ENCODE measurements around the gene NAXE.
"Not testable (repeated sequence)": the region's sequence is repeated elsewhere in the genome, so short reads cannot be mapped to it uniquely, and the experiment has no call there.

The NAXE gene

DNA sequence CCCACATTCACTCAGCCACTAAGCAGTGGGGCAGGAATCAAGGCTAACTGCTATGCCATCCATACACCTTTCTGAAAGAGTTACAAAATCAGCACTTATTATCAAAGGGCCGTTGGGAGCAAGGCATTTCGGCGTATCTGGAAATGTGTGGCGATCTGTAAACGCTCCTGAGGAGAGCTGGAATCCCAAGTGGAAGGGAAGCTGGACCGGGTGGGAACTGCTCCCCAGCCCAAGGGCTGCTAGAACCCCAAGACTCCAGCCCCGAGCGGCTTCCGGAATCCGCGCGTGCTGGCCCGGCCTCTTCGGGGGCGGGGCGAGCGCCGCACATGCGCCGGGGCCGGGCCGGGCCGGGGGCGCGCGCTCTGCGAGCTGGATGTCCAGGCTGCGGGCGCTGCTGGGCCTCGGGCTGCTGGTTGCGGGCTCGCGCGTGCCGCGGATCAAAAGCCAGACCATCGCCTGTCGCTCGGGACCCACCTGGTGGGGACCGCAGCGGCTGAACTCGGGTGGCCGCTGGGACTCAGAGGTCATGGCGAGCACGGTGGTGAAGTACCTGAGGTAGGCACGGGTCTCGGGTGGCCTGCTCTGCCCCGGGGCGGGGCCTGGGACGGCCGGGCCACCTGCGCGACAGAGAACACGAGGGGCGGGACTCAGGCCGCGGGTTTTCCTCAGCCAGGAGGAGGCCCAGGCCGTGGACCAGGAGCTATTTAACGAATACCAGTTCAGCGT is at the start of gene NAXE:
Gene NAXE, plus strand, starts transcription at position 345 of the 726 bp plus-strand sequence. Its CDS starts 29 bp downstream, at position 374.
- DNase-seq (ENCODE audit: low read depth) = peak; percentile 39

DNA sequence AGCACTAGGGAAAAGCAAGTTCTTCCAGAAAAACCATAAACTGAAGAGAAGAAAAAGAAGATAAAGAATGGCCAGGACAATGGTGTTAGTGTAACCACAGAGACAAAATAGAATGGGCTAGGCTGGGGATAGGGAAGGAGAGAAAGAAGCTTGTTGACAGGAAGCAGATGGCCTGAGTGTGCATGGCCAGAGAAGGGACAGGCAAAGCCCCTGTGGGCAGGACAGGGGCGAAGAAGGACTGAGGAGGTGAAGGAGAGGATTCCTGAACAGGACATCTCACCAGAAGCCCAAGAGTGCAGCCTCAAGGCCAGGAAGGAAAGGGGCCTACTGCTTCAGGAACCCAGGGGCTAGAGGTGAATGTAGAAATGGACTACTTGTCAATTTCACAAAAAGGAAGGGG is 48.5 kb upstream of the NAXE start:
- no peak for DNase-seq (ENCODE audit: low read depth)

DNA sequence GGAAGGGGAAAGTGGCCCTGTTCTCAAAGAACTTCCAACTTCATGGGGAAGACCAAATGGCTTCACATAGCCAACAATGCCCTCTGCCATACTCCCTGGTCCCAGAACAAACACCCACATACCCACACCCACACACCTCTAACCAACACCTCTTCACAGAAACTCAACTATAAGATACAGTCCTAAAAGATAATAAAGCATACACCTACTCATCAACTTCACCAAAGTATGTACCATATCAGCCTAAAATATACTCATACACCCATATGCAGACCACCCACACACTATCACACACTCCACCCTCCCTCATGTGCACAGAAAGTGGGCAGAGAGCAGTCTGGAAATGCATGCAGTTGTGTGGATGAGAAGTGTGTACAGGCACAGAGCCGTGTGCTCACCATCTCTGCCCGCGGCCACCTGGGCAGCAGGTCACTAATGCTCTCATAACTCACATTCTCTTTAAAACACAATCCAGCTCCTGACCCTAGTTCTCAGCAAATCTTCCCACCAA is 46.9 kb upstream of the NAXE start:
- DNase-seq (ENCODE audit: low read depth) = no peak

DNA sequence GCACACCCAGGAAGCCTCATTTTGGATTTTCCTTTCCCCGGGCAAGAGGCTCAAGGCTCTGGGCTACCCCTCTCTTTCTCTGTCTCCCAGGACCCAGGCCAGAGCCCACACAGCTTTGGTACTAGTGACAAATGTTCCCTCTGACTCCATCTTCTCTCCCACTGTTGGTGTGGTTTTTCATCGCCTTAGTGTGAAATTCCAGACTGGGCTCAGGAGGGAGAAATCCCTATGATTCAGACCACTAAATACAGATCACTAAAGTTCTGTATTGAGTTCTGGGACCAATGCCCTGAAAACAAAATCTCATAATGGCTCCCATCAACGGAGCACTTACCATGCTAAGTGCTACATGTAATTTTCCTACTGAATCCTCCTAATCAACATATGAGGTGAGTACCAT is 45.3 kb upstream of the NAXE start:
- DNase-seq (ENCODE audit: low read depth) = no peak

DNA sequence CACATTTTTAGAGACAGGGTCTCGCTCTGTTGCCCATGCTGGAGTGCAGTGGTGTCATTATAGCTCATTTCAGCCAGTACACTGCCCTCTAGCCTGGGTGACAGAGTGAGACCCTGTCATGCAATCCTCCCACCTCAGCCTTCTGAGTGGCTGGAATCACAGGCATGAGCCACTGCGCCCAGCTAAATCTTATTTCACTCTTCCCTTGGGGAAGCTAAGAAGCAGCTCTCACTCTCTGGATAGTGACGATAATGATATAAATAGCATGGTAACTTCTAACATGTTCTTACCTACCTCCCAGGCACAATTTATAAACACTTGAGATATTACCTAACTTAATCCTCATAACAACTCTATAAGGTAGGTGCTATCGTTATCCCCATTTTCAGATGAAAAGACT is 44.1 kb upstream of the NAXE start:
- DNase-seq (ENCODE audit: low read depth) = no peak

DNA sequence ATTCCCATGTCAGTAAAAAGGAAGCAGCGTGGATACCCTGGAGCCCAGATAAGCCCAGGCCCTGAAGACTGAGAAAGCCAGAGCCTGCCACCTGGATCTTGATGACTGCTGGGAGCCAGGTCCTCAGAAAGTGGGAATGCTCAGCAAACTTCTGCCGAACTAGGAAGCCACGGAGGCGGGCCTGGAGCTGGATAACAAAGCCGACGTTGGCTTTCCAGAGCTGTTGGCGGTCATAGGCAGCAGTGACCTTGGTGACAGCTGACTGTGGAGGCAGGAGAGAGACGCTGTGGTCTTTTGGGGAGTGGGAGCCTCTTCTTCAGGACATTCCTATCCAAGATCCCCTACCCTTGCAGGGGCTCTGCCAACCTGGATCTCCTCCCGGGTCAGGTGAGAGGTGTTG is 43.6 kb upstream of the NAXE start:
- DNase-seq (ENCODE audit: low read depth) = no peak

DNA sequence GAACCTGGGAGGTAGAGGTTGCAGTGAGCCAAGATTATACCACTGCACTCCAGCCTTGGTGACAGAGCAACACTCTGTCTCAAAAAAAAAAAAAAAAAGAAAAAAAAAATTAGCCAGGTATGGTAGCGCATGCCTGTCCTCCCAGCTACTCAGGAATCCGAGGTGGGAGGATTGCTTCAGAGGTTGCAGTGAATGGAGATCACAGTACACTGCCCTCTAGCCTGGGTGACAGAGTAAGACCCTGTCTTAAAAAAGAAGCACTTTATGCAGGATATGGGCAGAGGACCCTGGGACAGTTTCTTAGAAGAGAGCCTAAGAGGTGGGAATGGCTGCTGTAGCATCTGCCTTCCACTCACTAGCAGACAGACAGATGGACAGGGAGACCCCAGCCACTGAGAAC is 42.2 kb upstream of the NAXE start:
- DNase-seq (ENCODE audit: low read depth) = no peak

DNA sequence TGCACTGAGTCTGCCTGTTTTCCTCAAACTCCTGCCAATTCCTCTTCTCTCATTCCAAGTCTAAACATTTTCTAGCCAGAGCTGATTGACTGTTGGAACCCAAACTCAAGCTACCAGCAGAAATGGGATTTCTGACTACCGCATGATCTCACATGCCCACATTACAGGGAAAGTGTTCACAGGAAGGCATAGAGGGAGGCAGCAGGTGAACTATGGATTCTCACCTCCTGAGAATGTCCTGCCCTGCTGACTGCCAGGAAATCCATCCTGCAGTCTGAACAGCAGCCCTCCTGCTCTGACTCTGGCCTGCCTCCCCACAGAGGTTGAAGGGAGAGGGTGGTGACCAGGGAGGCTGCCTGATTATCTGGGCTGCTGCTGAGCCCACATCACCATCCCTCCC is 41.7 kb upstream of the NAXE start:
- DNase-seq (ENCODE audit: low read depth) = no peak

DNA sequence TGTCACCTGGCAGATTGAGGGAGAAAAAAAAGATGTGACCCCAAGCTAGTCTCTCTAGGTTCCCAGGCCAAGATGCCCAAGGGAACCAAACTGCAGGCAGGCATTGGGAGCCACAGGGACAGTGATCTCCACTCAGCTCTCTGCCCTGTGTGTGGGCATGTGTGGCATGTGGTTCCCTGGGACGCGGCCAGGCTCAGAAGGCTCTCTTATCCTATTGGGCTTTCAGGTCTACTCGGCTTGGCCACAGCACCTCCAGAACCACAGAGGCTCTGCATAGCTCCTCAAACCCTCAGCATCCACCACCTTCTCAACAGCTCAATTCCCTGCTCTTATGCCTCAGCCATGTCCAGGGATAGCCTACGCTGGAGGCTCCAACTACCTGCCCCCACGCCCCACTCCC is 41.2 kb upstream of the NAXE start:
- no peak for DNase-seq (ENCODE audit: low read depth)

DNA sequence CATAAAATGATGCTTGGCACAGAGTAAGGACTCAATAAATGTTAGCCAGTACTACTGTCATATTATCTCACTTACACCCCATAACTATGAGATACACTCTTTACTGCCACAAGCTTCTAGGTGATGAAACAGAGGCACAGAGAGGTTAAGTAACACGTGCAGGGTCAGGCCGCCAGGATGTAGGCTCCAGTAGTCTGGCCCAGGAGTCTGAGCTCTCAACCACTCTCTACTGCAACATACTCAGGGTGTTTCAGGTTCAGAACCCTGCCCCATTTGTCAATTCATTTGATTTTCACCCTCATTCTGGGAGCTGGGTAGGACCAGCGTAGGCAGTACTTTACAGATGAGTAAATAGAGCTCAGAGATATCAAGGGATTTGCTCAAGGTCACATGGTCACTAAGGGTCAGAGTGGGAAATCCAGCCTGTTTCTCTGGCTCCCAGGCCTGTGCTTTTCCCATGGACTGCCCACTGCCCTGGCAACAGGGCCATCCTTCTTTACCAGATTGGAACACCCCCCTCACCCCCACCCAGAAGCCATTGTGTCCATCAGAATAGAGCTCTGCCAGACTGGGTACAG is 40.4 kb upstream of the NAXE start:
- no peak for DNase-seq (ENCODE audit: low read depth)

DNA sequence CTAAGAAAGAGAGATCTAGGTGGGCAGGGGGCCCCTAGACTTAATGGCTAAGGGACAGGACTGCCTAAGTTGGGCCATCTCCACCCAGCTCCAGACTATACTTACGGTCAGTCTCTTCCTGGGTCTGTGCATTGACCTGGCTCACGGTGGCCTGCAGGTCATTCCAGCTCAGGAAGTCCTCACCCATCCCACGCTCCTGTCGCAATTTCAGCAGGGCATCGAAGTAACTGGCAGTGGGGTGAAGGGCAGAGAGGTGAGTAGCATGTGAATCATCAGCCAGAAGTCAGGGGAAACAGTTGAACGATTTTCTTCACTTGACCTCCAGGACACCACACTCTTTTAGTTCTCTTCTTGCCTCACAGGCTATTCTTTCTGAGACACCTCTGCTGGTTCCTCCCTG is 39.7 kb upstream of the NAXE start:
- DNase-seq (ENCODE audit: low read depth) = no peak

DNA sequence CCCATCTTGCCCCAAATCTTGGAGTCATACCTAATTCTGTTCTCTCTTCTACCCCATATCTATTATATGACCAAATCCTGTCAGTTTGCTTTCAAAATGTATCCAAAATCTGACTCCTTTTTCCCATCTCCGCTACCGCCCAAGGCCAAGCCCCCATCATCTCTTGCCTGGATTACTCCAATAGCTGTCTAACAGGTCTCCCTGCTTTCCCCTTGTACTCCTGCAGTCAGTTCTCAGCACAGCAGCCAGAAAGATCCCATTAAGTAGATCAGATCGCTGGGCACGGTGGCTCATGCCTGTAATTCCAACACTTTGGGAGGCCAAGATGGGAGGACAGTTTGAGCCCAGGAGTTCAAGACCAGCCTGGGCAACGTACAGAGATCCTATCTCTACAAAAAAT is 39.1 kb upstream of the NAXE start:
- DNase-seq (ENCODE audit: low read depth) = no peak

DNA sequence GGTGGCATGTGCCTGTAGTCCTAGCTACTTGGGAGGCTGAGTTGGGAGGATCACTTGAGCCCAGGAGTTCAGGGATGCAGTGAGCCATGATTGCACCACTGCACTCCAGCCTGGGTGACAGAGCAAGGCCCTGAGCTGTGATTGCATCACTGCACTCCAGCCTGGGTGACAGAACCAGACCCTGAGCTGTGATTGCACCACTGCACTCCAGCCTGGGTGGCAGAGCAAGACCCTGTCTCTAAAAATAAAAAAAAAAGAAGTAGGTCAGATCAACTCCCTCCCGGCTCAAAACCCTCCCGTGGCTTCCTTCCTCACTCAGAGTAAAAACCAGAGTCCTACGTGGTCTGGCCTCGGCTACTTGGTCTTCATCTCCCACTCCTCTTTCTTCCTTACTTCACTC is 38.6 kb upstream of the NAXE start:
- not testable (repeated sequence) for DNase-seq (ENCODE audit: low read depth)

DNA sequence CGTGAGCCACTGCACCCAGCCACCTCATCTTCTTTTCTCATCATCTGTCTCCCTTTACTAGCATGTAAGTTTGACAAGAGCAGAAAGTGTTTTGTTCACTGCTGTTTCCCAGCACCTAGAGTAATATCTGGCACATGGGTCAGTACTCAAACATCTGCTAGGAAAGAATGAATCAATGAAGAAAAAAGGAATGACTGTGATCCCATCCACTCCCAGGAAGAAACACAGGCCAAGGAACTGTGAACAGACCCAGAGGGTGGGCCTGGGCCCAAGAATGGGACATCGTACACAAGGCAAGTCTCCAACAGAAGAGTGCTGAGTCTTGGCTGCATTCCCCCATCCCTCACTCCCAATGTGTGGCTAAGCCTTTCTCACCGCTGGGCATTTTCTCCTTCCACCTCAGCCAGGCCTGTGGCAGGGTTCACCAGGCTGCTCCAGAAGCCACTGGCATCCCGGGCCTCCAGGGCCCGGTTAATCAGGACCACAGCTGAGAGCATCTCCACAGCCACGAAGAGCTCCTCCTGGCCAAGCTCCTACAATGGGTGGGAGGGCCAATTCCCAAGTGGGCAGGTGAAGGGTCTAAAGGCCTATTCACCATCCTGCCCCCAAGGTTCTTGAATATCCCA is 37.6 kb upstream of the NAXE start:
- no peak for DNase-seq (ENCODE audit: low read depth)

DNA sequence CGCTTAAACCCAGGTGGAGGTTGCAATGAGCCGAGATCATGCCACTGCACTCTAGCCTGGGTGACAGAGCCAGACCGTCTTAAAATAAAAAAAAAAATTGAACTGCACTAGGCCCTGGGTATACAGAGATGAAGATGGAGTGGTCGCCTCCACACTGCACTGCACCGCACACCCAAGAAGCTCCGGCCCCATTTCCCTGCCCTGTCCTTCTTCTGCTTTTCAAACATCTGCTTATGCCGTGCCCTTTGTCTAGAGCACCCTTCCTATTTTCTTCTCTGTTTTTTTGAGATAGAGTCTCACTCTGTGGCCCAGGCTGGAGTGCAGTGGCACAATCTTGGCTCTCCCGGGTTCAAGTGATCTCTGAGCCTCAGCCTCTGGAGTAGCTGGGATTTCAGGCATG is 36.6 kb upstream of the NAXE start:
- no peak for DNase-seq (ENCODE audit: low read depth)

DNA sequence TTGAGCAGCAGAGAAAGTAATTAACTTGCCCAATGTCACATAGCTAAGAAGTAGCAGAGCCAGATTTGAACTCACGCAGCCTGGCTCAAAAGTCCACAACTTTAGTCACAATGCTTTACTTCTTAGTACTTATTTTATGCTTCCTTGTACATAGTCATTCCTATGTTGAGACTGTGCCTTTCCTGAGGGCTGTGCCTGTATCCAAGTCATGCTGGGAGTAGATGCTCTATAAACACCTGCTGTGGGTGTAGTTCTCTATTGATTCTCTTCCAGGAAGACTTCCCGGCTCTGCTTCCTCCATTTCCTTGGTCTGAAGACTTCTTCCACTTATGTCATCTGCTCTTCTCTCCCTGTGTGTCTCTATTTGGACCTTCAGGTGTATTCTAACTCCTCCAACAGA is 35.9 kb upstream of the NAXE start:
- no peak for DNase-seq (ENCODE audit: low read depth)

DNA sequence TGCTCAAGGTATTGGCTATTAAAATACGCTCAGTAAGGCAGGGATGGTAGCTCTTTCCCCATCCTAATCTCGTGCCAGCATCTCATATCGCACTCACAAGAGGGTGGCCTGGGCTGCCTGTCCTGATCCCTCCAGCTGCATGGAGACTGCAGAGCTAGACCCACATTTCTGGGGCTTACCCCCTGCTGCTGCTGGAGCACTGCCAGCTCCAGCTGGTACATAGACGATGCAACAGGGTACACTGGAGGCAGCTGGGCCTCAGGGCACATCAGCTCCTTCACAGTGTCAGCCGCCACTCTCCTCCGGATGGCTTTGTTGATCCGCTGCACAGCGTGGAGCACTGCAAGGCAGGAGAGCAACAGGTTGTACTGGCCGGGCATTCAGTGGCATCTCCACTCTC is 35.2 kb upstream of the NAXE start:
- no peak for DNase-seq (ENCODE audit: low read depth)

DNA sequence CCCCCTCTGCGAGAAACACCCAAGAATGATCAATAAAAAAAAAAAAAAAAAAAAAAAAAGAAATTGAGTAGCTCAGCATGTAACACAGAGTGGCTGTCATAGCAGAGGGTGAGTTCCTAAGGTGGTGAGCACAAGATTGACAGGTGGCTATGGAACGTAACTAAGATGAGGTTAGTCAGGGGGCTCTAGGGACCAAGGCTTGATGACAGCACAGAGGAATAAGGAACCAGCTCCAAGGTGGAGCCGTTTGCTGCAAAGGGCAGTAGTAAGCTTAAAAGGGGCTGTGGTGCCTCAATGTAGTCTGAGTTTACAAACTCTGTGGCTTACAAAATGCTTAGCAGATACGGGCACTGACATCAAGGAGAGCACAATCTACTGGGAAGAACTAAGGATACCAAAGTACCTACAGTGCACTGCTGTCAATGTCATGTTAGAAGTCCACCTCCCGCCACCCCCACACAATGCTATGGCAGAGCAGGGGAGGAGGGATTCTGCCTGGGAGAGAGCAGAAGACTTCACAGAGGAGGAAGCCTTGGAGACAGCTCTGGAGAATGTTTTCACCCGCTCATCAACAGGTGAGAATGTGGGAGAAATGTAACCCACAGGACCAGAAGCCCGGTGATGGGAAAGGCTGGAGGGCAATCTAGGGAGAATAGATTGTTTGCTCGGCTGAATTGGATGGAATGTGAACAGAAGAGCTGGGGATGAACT is 32.3 kb upstream of the NAXE start:
- no peak for DNase-seq (ENCODE audit: low read depth)

DNA sequence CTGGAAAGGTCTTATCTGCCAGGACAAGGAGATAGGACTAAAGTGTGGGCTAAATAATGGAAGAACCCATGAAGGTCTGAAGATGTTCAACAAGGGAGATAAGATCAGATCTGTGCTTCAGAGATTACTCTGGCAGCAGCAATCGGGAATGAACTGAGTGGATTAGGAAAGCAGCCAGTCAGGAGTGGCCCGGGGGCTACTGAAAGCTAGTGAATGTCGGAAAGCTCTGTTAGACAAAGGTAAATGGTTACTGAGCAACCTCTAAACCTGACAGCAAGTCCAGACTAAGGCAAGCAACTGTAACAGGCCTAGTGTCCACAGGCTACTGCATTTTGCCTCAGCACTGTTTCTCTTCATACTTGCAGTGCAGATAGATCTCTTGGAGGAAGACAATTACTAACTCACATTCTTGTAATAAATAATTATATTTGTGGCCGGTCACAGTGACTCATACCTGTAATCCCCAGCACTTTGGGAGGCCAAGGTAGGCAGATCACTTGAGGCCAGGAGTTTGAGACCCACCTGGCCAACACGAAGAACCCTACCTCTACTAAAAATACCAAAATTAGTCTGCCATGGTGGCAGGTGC is 31.7 kb upstream of the NAXE start:
- no peak for DNase-seq (ENCODE audit: low read depth)

DNA sequence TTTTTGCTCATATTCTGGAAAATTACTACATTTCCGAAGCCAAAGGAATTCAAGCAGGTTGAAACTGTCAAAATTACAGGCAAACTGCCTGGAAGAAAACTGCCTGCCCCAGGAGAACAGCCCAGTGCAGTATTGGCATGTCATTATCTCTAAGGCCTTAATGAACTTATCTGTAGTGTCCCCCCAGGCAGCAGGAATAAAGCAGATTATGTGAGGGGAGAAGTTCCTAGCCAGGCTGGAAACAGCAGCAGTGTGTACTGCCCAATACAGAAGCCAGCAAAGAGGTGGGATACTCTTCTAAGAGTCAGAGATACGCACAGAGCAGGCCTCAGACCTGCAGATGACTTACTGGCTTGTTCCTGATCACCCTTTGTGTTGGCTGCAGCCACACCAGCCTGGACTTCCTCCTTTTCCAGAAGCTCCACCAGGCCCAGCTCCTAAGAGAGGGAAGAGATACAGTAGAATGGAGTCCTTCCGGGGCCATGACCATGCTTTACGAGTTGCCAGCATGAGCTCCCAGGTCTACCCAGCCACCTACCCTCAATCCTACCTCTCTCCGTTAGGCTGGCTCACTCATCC is 30.9 kb upstream of the NAXE start:
- DNase-seq (ENCODE audit: low read depth) = no peak

DNA sequence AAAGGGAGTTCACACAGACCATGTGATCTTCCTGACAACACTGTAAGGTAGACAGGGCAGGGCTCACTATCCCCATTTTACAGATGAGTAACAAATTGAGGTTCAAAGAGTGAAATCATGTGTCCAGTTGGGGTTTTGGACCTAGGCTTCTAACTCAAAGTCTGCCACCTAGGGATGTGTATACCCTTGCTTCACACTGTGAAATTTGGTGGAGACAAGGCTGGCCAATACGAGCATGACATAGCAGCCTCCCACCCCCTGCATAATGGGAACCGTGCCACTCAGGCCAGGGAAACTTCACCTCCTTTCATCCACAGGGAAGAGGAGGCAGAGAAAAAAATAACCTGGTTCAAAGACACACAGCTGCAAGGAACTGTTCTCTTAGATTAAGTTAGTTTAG is 26.1 kb upstream of the NAXE start:
- no peak for DNase-seq (ENCODE audit: low read depth)

DNA sequence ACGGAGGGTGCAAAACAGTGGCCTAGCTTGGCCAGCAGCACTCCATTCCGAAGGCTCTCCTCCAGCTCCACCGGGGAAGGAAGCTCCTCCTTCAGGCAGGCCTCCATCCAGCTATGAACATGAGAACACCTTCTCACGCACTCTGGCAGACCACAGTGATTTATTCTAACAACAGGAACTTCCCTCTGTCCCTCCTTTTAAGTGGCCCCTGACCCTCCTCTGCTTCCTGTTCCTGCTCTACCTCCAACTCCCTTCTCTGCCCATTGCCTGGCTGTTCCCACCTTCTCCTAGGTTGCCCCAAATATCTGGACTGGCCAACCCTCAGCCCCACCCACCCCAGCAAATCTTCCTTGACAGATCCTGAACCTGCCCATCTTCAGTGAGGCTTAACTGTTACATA is 25.1 kb upstream of the NAXE start:
- DNase-seq (ENCODE audit: low read depth) = no peak
